Mucosa of stomach (tissue), 1 donor: ENCODE results near the gene BCKDHA.
A peak's percentile ranks its signal among the peaks of the same experiment; 100 is the strongest.
"Not testable (repeated sequence)": the region's sequence is repeated elsewhere in the genome, so short reads cannot be mapped to it uniquely, and the experiment has no call there.

Experiments used
- H3K27me3 ChIP-seq: one replicate; pipeline ENCODE4 v1.7.0; 2013; ENCODE audit warnings: mild to moderate bottlenecking, low read length; ENCODE audit not compliant: control insufficient read depth, insufficient read depth
- H3K36me3 ChIP-seq: one replicate; pipeline ENCODE4 v1.7.0; 2013; ENCODE audit warnings: low read length; ENCODE audit not compliant: control insufficient read depth, insufficient read depth
- H3K4me1 ChIP-seq: one replicate; pipeline ENCODE4 v1.7.0; 2013; ENCODE audit warnings: mild to moderate bottlenecking, low read length; ENCODE audit not compliant: control insufficient read depth, insufficient read depth
- H3K4me3 ChIP-seq: one replicate; pipeline ENCODE4 v1.7.0; 2013; ENCODE audit warnings: low read length
- H3K9ac ChIP-seq: one replicate; pipeline ENCODE4 v1.7.0; 2013; ENCODE audit warnings: mild to moderate bottlenecking, low read length, moderate library complexity
- H3K9me3 ChIP-seq: one replicate; pipeline ENCODE4 v1.7.0; 2013; ENCODE audit warnings: mild to moderate bottlenecking, low read length, moderate library complexity; ENCODE audit not compliant: control insufficient read depth
- donor health status: Pancreatic carcinoma.

The BCKDHA gene

DNA sequence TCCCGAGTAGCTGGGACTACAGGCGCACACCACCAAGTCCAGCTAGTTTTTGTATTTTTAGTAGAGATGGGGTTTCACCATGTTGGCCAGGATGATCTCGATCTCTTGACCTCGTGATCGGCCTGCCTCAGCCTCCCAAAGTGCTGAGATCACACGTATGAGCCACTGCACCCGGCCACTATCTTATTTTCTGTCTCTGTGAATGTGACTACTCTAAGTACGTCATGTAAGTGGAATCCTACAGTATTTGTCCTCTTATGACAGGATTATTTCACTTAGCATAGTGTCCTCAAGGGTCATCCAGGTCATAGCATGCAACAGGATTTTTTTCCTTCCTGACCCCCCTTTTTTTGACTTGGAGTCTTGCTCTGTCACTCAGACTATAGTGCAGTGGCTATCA lies 26.1 kb upstream of the BCKDHA start:
- Histone ChIP-seq H3K4me1 (peaks cover 21% of the 10 kb centered on the region), H3K27me3 (no peaks in the 10 kb centered on the region), H3K9ac (no peak overlapping the region), H3K4me3 (no peak overlapping the region), H3K9me3 (no peaks in the 10 kb centered on the region), H3K36me3 (no peaks in the 10 kb centered on the region)

GRCh38 chr19:41372501-41372900 lies 25.1 kb upstream of the BCKDHA start:
- H3K27me3 ChIP-seq, result no peaks in the 10 kb centered on the region
- no peaks in the 10 kb centered on the region for H3K9me3 ChIP-seq
- no peak overlapping the region for H3K9ac ChIP-seq
- no peak overlapping the region for H3K4me3 ChIP-seq
- H3K36me3 ChIP-seq, result no peaks in the 10 kb centered on the region
- H3K4me1 ChIP-seq, result peaks cover 20% of the 10 kb centered on the region

- Histone ChIP-seq H3K4me1 (peaks cover 13% of the 10 kb centered on the region), H3K27me3 (no peaks in the 10 kb centered on the region), H3K36me3 (no peaks in the 10 kb centered on the region), H3K9ac (no peak overlapping the region), H3K4me3 (no peak overlapping the region), H3K9me3 (no peaks in the 10 kb centered on the region)
Measured at GRCh38 chr19:41373993-41374392, 23.6 kb upstream of the BCKDHA start.

DNA sequence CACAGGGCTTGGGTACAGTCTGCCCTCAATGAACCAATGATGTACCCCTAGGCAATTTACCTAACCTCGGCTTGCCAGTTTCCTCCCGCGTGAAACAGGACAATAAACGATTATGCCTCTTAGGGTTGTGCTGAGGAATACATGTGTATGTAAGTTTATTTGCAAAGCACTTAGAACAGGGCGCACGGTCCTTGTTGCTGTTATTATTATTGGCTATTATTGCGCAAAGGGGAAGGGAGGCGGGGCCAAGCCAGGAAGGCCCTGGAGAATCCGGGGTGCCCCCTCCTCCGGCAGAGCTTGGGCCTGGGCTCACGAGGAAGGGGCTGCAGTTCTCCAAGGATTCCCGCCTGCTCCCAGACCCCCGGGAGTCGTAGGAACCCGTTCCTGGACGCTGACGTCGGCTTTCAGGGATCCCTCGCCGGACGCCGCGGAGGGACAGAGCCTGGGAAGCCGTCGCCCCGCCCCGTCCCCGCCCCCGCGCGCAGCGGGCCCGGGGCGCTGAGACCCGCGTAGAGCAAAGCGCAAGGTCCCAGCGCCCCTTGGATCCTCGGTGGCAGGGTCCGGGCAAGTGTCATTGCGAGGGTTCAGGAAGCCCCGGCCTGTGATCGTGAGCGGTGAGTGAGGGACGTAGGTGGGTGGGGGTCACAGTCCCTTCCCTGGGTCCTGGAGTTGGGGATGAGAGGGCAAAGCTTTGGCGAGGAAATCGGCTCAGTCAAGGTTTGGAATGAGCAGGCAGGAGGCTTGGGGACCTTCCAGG lies 21.2 kb upstream of the BCKDHA start, which contains the start of gene TMEM91:
Gene TMEM91, plus strand, starts transcription at position 293 of the 757 bp plus-strand sequence. CDS start 1,777 bp downstream, outside the sequence.
- Histone ChIP-seq H3K27me3 (no peaks in the 10 kb centered on the region), H3K9me3 (no peaks in the 10 kb centered on the region), H3K9ac (peak within 1 kb of the TSS; percentile 36), H3K36me3 (no peaks in the 10 kb centered on the region), H3K4me3 (peak within 1 kb of the TSS; percentile 10), H3K4me1 (peaks cover 13% of the 10 kb centered on the region)

- H3K27me3 ChIP-seq, result no peaks in the 10 kb centered on the region
- no peaks in the 10 kb centered on the region for H3K9me3 ChIP-seq
- H3K36me3 ChIP-seq, result no peaks in the 10 kb centered on the region
- H3K4me3 ChIP-seq, result peak overlapping the region; percentile 10
- peaks cover 13% of the 10 kb centered on the region for H3K4me1 ChIP-seq
- H3K9ac ChIP-seq, result peak overlapping the region; percentile 36
Measured at GRCh38 chr19:41376998-41377365, 20.6 kb upstream of the BCKDHA start.

DNA sequence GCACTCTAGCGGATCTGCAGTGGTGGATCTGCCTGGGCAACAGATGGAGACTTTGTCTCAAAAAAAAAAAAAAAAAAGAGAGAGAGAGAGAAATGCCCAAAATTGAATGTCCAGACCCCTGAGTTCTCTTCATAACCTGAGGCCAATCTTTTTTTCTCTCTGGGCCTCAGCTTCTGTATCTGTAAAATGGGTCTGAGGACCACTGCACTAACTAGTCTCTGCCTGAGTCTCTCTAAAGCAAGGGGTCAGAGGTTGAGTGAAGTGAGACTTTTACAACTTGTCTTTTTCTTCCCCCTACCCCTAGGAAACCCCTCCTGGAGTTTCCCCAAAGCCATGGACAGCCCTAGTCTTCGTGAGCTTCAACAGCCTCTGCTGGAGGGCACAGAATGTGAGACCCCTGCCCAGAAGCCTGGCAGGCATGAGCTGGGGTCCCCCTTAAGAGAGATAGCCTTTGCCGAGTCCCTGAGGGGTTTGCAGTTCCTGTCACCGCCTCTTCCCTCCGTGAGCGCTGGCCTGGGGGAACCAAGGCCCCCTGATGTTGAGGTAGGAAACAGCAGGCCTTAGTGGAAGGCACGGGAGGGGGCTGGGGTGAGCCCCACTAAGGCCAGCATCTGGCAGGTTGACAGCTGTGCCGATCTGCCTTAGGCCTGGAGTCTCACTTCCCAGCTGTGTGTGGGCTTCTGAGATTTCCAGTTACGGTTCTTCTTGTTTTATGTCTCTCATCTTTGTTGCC lies 19.5 kb upstream of the BCKDHA start:
- Histone ChIP-seq H3K4me1 (peaks cover 13% of the 10 kb centered on the region), H3K36me3 (no peaks in the 10 kb centered on the region), H3K4me3 (no peak overlapping the region), H3K27me3 (no peaks in the 10 kb centered on the region), H3K9me3 (no peaks in the 10 kb centered on the region), H3K9ac (no peak overlapping the region)

- H3K4me1 ChIP-seq, H3K9ac ChIP-seq, H3K27me3 ChIP-seq, H3K9me3 ChIP-seq, H3K36me3 ChIP-seq, H3K4me3 ChIP-seq: not testable (repeated sequence)
Measured at GRCh38 chr19:41381536-41381935, 16.1 kb upstream of the BCKDHA start.

GRCh38 chr19:41384351-41384750 lies 13.3 kb upstream of the BCKDHA start:
- Histone ChIP-seq H3K4me3 (no peak overlapping the region), H3K9me3 (no peaks in the 10 kb centered on the region), H3K9ac (no peak overlapping the region), H3K4me1 (no peaks in the 10 kb centered on the region), H3K27me3 (no peaks in the 10 kb centered on the region), H3K36me3 (no peaks in the 10 kb centered on the region)

DNA sequence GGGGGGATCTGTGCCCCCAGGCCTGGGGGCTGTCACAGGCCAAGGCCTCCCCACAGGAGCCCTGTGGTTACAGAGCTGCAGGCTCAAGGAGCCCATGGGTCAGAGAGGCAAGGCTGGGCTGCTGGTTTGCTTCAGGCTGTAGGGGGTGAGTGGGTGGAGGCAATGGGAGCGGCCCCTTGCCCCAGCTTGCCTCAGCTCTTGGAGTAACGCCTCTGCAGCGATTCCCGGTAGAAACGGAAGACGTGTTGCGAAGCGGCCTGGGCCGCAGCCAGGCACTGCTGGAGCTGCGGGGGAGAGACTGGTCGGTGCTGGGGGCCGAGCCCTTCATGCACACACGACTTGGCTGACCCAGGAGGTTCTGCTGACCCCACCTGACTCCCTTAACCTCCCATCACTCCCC lies 11.2 kb upstream of the BCKDHA start:
- Histone ChIP-seq H3K4me1 (no peaks in the 10 kb centered on the region), H3K4me3 (no peak overlapping the region), H3K9me3 (no peaks in the 10 kb centered on the region), H3K27me3 (no peaks in the 10 kb centered on the region), H3K36me3 (no peaks in the 10 kb centered on the region), H3K9ac (no peak overlapping the region)

GRCh38 chr19:41391618-41392017 lies 6.0 kb upstream of the BCKDHA start:
- Histone ChIP-seq H3K4me3 (no peak overlapping the region), H3K9ac (no peak overlapping the region), H3K4me1 (no peaks in the 10 kb centered on the region), H3K27me3 (no peaks in the 10 kb centered on the region), H3K9me3 (no peaks in the 10 kb centered on the region), H3K36me3 (no peaks in the 10 kb centered on the region)

- Histone ChIP-seq H3K36me3 (no peaks in the 10 kb centered on the region), H3K9ac (no peak overlapping the region), H3K27me3 (no peaks in the 10 kb centered on the region), H3K9me3 (no peaks in the 10 kb centered on the region), H3K4me1 (no peaks in the 10 kb centered on the region), H3K4me3 (no peak overlapping the region)
Measured at GRCh38 chr19:41392775-41393174, 4.8 kb upstream of the BCKDHA start.

GRCh38 chr19:41395355-41395754 lies 2.3 kb upstream of the BCKDHA start:
- H3K9ac ChIP-seq, result no peak overlapping the region
- H3K27me3 ChIP-seq, result no peaks in the 10 kb centered on the region
- no peaks in the 10 kb centered on the region for H3K9me3 ChIP-seq
- H3K4me1 ChIP-seq, result peaks cover 8% of the 10 kb centered on the region
- no peaks in the 10 kb centered on the region for H3K36me3 ChIP-seq
- H3K4me3 ChIP-seq, result no peak overlapping the region
